NOMO-1 treated with dmso at 0.1 percent for 144 hours (cell line): Measurements from ENCODE around the gene KRT24.

Experiments used
- DNase-seq: peaks from one replicate; lab custom pipeline; 2025; ENCODE audit not compliant: unreplicated experiment; lab: John Stamatoyannopoulos, UW

Gene KRT24

GRCh38 chr17:40695874-40696472 lies 7.6 kb downstream of the KRT24 start:
- no peak for DNase-seq

DNA sequence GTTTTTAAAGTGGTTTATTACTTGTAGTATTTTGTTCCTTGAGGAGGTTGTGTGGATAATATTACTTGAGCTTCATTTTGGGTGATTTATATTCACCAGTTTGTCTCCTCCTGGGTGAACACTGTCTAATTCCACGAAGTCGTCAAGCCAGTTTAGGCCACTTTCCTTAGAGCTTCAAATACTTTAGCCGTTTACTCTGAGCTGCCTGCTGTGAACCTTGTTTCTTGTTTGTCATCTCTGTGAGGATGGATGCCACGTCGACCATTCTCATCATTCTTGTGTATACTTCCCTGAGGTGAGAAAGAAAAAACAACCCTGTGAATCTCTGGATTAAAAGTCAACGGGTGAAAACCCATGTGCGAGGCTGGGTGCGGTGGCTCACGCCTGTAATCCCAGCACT lies 9.0 kb downstream of the KRT24 start:
- no peak for DNase-seq

DNA sequence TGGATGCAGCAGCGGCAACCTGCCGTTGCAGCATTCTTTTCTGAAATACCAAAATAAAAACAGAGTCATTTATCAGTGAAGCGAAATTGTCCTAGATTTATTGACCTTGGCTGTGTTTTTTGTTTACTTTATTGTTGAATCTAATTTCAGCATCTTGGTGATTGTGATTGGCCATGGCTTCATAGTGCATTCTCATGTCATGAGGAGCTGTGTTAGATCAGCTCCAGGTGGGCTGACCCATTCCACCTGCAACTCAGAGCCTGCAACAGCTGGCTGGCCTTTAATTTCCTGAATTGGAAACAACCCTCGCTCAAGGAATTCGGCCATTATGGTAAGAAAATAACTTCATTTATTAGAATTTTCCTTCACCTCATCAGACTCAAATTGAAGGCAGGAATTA lies 16.4 kb downstream of the KRT24 start:
- DNase-seq: no peak

GRCh38 chr17:40686192-40686591 lies 17.4 kb downstream of the KRT24 start:
- no peak for DNase-seq

- no peak for DNase-seq
Observed at GRCh38 chr17:40680998-40681397, 22.6 kb downstream of the KRT24 start.

DNA sequence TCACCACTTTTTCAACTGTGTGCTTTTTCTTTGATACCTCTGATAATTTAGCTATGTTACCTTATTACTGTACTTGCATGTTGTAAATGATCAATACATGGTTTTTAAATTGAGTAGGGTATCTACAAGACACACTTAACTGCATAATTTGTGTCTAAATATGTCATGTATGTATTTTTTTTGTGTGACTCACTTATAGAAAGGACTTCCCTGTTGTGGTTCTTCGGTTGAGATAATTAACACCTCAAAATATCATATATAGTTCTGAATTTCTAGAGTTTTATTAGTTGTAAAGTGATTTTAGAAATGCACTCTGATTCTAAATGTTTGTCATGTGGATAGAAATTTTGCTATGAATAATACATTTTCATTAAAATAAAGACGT lies 24.0 kb downstream of the KRT24 start:
- DNase-seq: no peak

- no peak for DNase-seq
Observed at GRCh38 chr17:40678902-40679522, 24.5 kb downstream of the KRT24 start.

GRCh38 chr17:40675905-40676304 lies 27.6 kb downstream of the KRT24 start:
- DNase-seq: peak; percentile 86

DNA sequence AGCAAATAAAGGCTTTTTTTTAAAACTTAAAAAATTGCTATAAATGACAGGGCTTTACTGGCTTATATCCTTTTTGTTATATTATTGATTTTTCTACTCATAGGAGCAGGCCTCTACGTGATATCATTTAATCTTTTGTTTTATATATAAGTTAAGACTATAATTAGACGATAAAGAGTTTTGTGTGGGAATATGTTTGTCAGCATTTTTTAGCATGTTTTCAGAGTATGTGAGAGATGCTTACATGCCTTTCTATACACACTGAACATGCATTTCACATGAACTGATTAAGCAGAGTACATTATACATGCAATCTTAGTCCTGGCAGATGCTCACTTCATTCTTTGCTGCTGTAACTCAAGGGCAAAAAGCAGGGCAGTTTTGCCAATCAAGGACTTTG lies 30.9 kb downstream of the KRT24 start:
- DNase-seq: no peak

DNA sequence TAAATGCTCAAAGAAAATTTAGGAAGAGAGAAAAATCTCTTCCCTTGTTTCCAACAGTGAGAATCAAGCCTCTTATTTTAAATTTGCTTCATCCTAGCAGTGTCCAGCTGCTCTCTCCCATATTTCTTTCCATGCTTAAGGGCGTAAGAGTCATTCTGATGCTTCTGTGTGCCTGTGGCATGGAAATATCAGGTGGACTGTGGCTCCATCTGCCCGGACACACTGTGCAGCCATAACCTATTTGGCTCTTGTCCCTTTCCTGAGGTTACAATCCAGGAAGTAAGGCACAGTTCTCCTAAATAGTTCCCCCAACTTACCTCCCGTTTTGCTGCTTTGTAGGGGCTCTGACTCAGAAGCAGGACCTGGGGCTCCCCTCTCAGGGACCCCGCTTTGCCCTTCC lies 32.3 kb downstream of the KRT24 start:
- DNase-seq: no peak

DNA sequence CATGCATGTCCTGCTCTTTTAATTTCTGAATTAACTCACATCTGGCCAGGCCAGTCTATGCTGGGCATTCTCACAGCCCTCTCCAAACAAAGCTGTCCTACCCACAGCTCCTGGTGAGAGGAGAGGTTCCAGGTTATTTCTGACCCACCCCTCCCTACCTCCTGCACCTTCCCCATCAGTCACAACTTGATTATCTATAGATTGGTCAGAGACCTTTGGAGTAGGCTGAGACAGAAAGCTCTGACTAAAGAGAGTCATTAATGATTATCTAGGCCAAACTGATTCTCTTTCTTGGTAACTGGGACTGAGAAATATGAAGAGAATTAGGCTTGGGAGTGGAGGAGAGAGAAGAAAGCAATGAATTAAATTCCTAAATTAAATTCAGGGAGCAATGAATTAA lies 37.2 kb downstream of the KRT24 start:
- DNase-seq: no peak

- no peak for DNase-seq
Observed at GRCh38 chr17:40664582-40665333, 38.8 kb downstream of the KRT24 start, which contains the start of gene KRT222. TSS of gene KRT222 (minus strand) at chr17:40665177. CDS start at chr17:40665099, 78 bp downstream.

- DNase-seq: no peak
Observed at GRCh38 chr17:40663252-40663651, 40.3 kb downstream of the KRT24 start.

DNA sequence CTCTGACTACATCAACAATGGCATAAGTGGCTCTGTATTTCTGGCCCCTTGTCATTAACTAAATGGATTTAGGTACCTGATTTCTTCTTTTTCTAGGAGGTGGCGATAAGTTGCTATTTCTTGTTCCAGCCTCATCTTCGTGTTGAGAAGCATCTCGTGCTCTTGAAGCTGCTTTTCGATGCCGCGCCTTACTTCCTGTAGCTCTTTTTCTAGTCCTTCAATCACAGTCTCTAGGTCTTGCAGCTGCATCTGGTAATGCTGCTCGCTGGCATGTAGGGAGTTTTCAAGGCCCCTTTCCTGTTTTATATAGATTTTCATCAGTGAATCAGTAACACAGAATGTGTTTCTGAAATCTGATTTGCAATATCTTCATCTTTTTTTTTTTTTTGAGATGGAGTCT lies 43.6 kb downstream of the KRT24 start:
- DNase-seq: no peak

GRCh38 chr17:40658396-40658795 lies 45.2 kb downstream of the KRT24 start:
- no peak for DNase-seq

DNA sequence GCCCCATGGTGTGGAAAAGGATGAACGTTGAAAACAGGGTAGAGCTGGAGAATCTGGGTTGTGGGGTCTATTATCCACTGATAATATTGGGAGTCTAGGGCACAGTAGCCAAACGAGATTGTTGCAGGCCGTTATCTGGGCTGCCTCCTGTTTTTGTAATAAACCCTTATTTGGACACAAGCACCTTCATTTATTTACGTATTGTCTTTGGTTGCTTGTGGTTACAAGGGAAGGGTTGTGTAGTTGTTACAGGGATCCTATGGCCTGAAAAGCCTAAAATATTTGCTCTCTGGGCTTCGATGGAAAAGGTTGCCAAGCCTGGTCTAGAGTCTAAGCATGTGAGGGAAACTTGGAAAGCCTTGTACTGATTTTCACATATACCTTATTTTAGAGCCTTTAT lies 51.6 kb downstream of the KRT24 start:
- DNase-seq: no peak

- peak; percentile 43 for DNase-seq
Observed at GRCh38 chr17:40648384-40648968, 55.1 kb downstream of the KRT24 start.
